HUES6 (cell line): ENCODE measurements around the gene PMEPA1.
"Not testable (repeated sequence)": the region's sequence is repeated elsewhere in the genome, so short reads cannot be mapped to it uniquely, and the experiment has no call there.

ENCODE experiments used
- H3K27ac ChIP-seq: 2 replicates; pipeline ENCODE4 v1.7.0; 2013; ENCODE audit warnings: low read depth, mild to moderate bottlenecking, low read length, inconsistent platforms
- H3K27me3 ChIP-seq: 2 replicates; pipeline ENCODE4 v1.6.1; 2013; ENCODE audit warnings: low read length; ENCODE audit not compliant: control insufficient read depth, insufficient read depth
- H3K36me3 ChIP-seq: 2 replicates; pipeline ENCODE4 v1.6.1; 2013; ENCODE audit warnings: low read length; ENCODE audit not compliant: control insufficient read depth, insufficient read depth
- H3K4me1 ChIP-seq: 2 replicates; pipeline ENCODE4 v1.6.1; 2013; ENCODE audit warnings: low read length; ENCODE audit not compliant: control insufficient read depth, insufficient read depth
- H3K4me3 ChIP-seq: 2 replicates; pipeline ENCODE4 v1.5.1; 2013; ENCODE audit warnings: low read depth, low read length
- H3K9ac ChIP-seq: one replicate; pipeline ENCODE4 v1.6.1; 2013; ENCODE audit warnings: mild to moderate bottlenecking, low read length
- H3K9me3 ChIP-seq: 2 replicates; pipeline ENCODE4 v1.6.1; 2013; ENCODE audit warnings: low read depth, low read length; ENCODE audit not compliant: control insufficient read depth, insufficient read depth

PMEPA1 gene

DNA sequence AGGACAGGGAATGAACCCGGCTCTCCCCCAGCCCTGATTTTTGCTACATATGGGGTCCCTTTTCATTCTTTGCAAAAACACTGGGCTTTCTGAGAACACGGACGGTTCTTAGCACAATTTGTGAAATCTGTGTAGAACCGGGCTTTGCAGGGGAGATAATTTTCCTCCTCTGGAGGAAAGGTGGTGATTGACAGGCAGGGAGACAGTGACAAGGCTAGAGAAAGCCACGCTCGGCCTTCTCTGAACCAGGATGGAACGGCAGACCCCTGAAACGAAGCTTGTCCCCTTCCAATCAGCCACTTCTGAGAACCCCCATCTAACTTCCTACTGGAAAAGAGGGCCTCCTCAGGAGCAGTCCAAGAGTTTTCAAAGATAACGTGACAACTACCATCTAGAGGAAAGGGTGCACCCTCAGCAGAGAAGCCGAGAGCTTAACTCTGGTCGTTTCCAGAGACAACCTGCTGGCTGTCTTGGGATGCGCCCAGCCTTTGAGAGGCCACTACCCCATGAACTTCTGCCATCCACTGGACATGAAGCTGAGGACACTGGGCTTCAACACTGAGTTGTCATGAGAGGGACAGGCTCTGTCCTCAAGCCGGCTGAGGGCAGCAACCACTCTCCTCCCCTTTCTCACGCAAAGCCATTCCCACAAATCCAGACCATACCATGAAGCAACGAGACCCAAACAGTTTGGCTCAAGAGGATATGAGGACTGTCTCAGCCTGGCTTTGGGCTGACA is 60.8 kb downstream of the PMEPA1 start:
- Histone ChIP-seq H3K9ac (no peak overlapping the region), H3K4me1 (no peaks in the 10 kb centered on the region), H3K27ac (no peak overlapping the region), H3K9me3 (peaks cover 17% of the 10 kb centered on the region), H3K36me3 (peaks cover 42% of the 10 kb centered on the region), H3K27me3 (no peaks in the 10 kb centered on the region), H3K4me3 (no peak overlapping the region)

DNA sequence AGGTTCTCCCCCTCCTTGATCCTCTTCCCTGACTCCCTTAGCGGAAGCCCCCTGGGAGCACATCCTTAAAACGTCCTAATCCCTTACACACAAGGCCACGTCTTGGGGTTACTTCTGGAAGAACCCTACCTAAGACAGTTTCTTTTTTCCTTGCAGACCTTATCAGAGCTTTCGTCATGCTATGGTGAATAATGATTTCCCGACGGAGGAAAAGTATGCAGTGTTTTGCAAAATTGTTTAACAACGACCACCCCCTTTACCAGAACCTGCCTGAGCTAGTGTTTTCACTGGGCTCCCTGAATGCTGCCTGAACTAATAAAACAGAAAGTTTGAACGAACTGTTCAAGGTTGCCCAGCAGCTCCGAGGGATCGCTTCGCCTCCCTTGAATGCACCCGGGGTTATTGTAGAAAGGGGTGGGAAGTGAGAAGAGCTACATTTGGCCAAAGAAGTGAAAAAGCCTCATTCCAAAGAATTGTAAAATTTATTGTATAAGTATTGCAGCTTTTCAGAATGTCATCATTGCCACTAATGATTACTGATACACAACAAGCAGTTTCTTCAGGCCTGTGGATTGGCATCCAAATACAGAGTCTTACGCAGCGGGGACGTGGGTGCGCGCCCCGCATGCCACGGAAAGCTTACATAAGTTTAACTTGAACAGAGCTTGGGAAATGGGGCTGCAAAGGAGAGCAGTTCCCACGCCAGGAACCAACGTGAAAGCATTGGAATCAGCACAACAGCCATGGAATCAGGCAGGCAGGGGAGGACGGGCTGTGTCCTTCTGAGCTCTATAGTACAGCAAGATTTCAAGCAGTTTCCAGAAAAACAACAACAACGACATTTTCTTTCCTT is 61.7 kb downstream of the PMEPA1 start:
- no peak overlapping the region for H3K9ac ChIP-seq
- H3K27ac ChIP-seq, result no peak overlapping the region
- no peaks in the 10 kb centered on the region for H3K4me1 ChIP-seq
- no peak overlapping the region for H3K4me3 ChIP-seq
- H3K27me3 ChIP-seq, result no peaks in the 10 kb centered on the region
- H3K36me3 ChIP-seq, result peaks cover 35% of the 10 kb centered on the region
- H3K9me3 ChIP-seq, result peaks cover 25% of the 10 kb centered on the region

DNA sequence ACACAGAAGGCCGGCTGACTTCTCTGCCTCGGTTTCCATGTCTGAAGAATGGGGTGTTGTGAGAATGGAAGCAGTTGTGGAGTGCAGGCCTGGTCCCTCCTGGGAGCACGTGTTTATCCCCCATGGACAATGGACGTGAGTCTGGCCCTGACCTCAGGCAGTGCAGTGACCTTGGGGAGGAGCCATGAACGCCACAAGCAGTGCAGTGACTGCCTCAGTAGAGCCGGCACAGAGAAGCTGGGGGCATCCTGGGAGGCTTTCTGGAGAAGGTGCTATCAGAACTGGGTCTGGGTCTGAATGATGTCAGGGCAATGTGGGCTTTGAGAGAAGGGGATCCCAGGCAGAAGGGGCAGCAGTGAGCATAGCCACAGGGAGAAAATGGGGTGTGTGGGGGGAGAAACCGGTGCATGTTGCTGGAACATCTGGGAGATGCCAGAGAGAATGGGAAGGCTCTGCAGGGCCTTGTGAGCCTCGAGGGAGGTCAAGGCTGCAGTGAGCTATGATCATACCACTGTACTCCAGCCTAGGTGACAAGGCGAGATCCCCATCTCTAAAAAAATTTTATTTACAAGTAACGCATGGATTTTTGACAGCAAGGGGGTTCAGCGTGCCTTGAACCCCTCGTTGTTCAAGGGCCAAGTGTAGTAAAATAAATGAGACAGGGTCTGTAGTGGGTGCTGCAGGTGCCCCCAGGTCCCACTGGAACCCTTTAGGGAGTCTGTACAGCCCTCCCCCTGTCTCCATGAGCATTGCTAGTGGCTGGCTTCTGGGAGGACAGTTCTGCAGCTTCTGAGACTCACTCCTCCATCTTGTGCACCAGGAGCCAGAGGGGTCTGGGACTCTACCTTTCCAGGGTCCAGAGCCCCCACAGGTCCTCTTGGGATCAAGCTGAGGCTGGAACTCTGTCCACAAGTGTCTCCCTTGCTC is 62.5 kb downstream of the PMEPA1 start:
- Histone ChIP-seq H3K36me3 (peaks cover 26% of the 10 kb centered on the region), H3K9me3 (peaks cover 27% of the 10 kb centered on the region), H3K27ac (no peak overlapping the region), H3K4me3 (no peak overlapping the region), H3K9ac (no peak overlapping the region), H3K4me1 (no peaks in the 10 kb centered on the region), H3K27me3 (no peaks in the 10 kb centered on the region)

- no peak overlapping the region for H3K4me3 ChIP-seq
- H3K9me3 ChIP-seq, result peaks cover 9% of the 10 kb centered on the region; the same call in 1 of the 2 replicates
- H3K9ac ChIP-seq, result no peak overlapping the region
- H3K27me3 ChIP-seq, result no peaks in the 10 kb centered on the region
- no peaks in the 10 kb centered on the region for H3K4me1 ChIP-seq
- H3K36me3 ChIP-seq, result no peaks in the 10 kb centered on the region
- H3K27ac ChIP-seq, result no peak overlapping the region
These were observed 70.9 kb downstream of the PMEPA1 start for GRCh38 chr20:57638895-57639236.

- Histone ChIP-seq H3K36me3 (no peaks in the 10 kb centered on the region), H3K9me3 (peaks cover 3% of the 10 kb centered on the region; the same call in 1 of the 2 replicates), H3K9ac (no peak overlapping the region), H3K4me1 (no peaks in the 10 kb centered on the region), H3K4me3 (no peak overlapping the region), H3K27me3 (no peaks in the 10 kb centered on the region), H3K27ac (no peak overlapping the region)
These were observed 71.5 kb downstream of the PMEPA1 start for GRCh38 chr20:57638173-57638894.

DNA sequence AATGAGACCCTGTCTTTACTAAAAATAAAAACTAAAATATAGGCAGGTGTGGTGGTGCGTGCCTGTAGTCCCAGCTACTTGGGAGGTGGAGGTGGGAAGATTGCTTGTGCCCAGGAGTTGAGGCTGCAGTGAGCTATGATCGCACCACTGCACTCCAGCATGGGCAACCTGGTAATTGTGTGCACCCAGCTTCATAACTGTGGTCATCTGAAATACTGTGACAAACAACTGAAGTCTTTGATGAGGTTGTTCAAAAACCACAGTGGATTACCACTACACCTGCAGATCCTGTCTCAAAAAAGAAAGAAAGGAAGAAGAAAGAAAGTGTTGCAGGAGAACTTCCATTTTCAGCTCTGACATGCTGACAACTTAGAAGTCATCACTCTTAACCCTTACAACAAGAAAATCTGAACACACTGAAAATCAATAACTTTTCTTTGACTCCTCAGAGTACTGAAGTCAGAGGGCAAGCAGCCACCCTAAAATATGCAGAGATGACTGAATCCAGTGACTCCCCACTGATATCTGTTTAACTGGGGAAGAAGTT is 75.8 kb downstream of the PMEPA1 start:
- Histone ChIP-seq H3K27ac (no peak overlapping the region), H3K9me3 (no peaks in the 10 kb centered on the region), H3K36me3 (no peaks in the 10 kb centered on the region), H3K9ac (no peak overlapping the region), H3K4me3 (no peak overlapping the region), H3K27me3 (no peaks in the 10 kb centered on the region), H3K4me1 (no peaks in the 10 kb centered on the region)

GRCh38 chr20:57632286-57632685 is 77.5 kb downstream of the PMEPA1 start:
- H3K27me3 ChIP-seq, result no peaks in the 10 kb centered on the region
- no peaks in the 10 kb centered on the region for H3K4me1 ChIP-seq
- no peak overlapping the region for H3K9ac ChIP-seq
- H3K27ac ChIP-seq, result no peak overlapping the region
- H3K9me3 ChIP-seq, result no peaks in the 10 kb centered on the region; the same call in 1 of the 2 replicates
- no peak overlapping the region for H3K4me3 ChIP-seq
- no peaks in the 10 kb centered on the region for H3K36me3 ChIP-seq

DNA sequence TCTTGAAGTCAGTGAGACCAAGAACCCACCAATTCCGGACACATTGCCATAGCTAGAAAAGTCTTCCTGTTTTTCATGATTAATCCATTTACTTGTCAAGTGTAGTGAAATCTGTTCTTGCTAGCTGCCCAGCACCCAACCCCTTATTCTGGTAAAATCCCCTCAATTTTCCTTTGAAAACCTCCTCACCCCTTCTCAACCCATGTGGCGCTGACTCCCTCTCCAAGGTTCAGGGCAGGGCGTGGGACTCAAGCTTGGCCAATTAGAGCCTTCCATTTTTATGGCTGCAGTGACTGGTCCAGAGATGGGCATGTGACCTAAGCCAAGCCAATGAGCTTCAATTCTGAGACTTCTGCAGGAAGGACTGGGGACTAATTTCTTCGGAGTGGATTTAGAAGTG is 79.8 kb downstream of the PMEPA1 start:
- Histone ChIP-seq H3K9ac (no peak overlapping the region), H3K27ac (no peak overlapping the region), H3K27me3 (no peaks in the 10 kb centered on the region), H3K4me1 (no peaks in the 10 kb centered on the region), H3K36me3 (no peaks in the 10 kb centered on the region), H3K4me3 (no peak overlapping the region), H3K9me3 (peaks cover 7% of the 10 kb centered on the region)

DNA sequence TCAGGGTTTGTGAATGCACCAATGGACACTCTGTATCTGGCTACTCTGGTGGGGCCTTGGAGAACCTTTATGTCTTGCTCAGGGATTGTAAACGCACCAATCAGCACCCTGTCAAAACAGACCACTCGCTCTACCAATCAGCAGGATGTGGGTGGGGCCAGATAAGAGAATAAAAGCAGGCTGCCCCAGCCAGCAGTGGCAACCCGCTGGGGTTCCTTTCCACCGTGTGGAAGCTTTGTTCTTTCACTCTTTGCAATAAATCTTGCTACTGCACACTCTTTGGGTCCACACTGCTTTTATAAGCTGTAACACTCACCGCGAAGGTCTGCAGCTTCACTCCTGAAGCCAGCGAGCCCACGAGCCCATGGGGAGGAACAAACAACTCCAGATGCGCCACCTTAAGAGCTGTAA is 80.3 kb downstream of the PMEPA1 start:
- not testable (repeated sequence) for H3K27me3 ChIP-seq, H3K9ac ChIP-seq, H3K4me1 ChIP-seq, H3K36me3 ChIP-seq, H3K27ac ChIP-seq, H3K4me3 ChIP-seq
- peaks cover 12% of the 10 kb centered on the region for H3K9me3 ChIP-seq

- H3K36me3 ChIP-seq, H3K4me1 ChIP-seq, H3K4me3 ChIP-seq, H3K27me3 ChIP-seq, H3K27ac ChIP-seq, H3K9ac ChIP-seq: not testable (repeated sequence)
- peaks cover 14% of the 10 kb centered on the region for H3K9me3 ChIP-seq
These were observed 80.9 kb downstream of the PMEPA1 start for GRCh38 chr20:57628962-57629308.
